ENCODE data around the gene MKLN1.

DNA sequence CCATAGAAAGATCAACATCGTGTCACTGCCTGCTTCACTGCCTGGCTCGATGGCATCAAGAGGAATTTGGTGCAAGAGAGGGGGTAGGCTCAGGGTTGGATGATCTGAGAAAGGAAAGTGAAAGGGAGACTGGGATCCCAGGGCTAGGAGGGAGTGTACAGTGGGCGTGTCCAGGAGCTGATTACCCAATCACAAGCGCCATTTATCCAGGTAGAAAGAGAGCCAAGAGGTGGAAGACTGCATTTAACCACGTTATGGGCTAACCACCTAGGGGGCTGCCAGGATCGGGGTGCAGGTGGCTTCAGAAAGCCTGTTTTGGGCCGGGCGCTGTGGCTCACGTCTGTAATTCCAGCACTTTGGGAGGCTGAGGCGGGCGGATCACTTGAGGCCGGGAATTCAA lies 218.4 kb downstream of the MKLN1 start:
- TF ChIP-seq, protein P1, sequence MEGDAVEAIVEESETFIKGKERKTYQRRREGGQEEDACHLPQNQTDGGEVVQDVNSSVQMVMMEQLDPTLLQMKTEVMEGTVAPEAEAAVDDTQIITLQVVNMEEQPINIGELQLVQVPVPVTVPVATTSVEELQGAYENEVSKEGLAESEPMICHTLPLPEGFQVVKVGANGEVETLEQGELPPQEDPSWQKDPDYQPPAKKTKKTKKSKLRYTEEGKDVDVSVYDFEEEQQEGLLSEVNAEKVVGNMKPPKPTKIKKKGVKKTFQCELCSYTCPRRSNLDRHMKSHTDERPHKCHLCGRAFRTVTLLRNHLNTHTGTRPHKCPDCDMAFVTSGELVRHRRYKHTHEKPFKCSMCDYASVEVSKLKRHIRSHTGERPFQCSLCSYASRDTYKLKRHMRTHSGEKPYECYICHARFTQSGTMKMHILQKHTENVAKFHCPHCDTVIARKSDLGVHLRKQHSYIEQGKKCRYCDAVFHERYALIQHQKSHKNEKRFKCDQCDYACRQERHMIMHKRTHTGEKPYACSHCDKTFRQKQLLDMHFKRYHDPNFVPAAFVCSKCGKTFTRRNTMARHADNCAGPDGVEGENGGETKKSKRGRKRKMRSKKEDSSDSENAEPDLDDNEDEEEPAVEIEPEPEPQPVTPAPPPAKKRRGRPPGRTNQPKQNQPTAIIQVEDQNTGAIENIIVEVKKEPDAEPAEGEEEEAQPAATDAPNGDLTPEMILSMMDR (conservative IDR thresholded peaks at IDR 0.05; ENCODE audit: low read length): no peak
- TF ChIP-seq EZH2phosphoT487 (IDR thresholded peaks at IDR 0.05; ENCODE audit: borderline replicate concordance, low read depth, low read length): no peak
